GM21717 (cell line): Measurements from ENCODE around the gene BIRC7.

Experiments used
- ATAC-seq: cut with Tn5 transposase; IDR thresholded peaks from one replicate; pipeline ENCODE4 v1.9.1; 2021; ENCODE audit warnings: mild to moderate bottlenecking, moderate library complexity; ENCODE audit not compliant: unreplicated experiment

BIRC7 gene

DNA sequence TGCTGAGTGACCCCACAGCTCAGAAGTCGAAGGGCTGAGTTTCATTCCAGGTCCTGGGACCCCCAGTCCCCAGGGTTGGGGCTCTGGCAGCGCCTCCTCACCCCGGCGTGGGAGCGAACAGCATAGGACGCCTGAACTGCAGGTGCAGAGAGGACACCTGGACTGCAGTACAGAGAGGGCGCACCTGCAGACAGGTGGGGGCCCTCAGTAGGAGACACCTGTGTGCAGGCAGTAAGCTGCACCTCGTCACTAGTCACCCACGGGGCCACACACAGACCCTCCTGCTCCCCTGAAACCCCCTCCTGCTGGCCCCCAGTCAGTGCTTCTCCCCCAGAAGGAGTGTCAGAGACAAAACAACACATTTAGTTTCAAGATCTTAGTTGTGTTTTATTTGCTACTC is 27.1 kb downstream of the BIRC7 start:
- no peak for ATAC-seq

DNA sequence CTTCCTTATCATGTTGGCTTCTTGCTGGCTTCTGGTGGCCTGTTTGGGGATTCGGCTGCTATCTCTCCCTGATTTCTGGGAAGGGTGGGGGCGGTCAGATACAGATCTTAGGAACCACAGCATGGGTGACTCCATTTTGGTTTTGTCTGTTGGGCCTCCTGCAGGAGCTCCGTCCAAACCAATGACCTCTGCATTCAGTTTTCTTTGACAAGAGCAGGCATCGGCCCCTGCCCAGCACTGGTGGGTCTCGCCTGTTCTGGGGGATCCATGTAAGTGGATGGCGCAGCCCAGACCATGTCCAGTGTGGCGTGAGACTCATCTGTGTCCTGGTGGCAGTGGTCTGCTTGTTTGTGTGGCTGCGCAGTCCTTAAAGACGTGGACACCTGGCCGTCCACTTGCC is 28.3 kb downstream of the BIRC7 start:
- no peak for ATAC-seq

GRCh38 chr20:63264519-63264918 is 28.8 kb downstream of the BIRC7 start:
- ATAC-seq = no peak

DNA sequence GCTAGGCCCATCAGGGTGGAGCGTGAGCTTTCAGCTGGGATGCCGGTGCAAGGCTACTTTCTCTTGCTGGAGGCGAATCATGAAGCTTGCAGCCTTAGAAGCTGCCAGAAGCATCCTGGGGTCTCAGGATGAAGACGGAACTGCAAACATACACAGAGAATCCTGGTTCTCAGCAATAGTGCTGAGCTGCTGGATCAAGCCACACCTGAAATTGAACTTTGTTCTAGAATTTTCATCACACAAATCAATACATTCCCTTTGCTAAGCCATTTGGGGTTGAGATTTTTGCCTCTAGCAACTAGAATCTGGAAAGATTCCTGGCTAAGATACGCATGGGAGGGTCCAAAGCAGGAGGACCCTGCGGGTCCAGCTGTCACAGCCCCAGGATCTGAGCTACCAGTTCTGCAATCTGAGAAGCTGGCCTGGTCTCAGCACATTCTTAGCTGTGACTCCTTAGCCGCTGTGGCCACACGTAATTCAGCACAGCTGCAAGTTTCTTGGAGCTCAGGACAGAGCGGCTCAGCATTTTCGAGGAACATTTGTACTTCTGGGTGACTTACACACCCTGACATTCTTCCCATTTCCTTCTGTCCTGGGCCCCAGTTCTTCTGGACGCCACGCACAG is 30.3 kb downstream of the BIRC7 start:
- ATAC-seq = no peak

- ATAC-seq = no peak
These were observed 32.0 kb downstream of the BIRC7 start for GRCh38 chr20:63267691-63268090.

DNA sequence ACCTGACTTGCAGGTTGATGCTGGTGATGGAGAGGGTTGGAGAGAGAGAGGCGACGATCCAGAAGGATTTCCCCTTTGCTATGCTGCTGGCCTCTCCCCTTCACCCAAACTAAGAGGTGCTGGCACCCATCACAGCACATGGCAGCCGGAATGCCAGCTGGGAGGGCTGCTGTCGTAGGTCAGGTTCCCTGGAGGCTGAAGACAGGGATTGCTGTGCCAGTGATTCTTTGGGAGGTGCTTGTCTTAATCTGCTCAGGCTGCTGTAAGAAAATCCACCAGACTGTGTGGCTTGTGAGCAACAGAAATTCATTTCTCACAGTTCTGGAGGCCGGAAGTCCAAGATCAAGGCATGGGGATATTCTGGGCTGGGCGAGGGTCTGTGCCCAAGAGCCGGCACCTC is 32.6 kb downstream of the BIRC7 start:
- no peak for ATAC-seq

- ATAC-seq = no peak
These were observed 33.1 kb downstream of the BIRC7 start for GRCh38 chr20:63268671-63269439.

DNA sequence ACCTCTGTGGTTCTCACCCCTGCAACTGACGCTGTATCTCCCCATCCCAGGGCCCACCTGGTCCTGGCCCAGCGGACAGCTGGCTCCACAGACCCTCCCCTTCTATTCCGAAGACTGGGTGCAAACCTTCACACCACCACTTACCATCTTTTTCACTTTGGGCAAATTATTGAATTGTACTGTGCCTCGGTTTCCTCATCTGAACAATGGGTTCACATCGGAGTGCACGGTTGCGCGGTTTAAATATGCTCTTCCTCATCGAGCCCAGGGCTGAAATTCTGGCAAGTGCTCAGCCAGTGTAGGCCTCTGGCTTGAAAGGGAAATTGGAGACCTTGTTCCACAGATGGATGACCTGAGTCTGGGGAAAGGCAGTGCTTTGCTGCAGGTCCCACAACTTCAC is 34.0 kb downstream of the BIRC7 start:
- no peak for ATAC-seq

GRCh38 chr20:63270606-63271325 is 35.1 kb downstream of the BIRC7 start:
- ATAC-seq = no peak

- ATAC-seq = peak; percentile 68
These were observed 36.7 kb downstream of the BIRC7 start, which contains the start of gene ARFGAP1 for GRCh38 chr20:63272105-63273058. Gene ARFGAP1, plus strand, starts transcription at chr20:63272813. Its CDS starts 2,768 bp downstream, at chr20:63275581.

GRCh38 chr20:63273059-63273579 is 37.4 kb downstream of the BIRC7 start:
- no peak for ATAC-seq

- no peak for ATAC-seq
These were observed 38.1 kb downstream of the BIRC7 start for GRCh38 chr20:63273635-63274380.

- ATAC-seq = no peak
These were observed 38.9 kb downstream of the BIRC7 start for GRCh38 chr20:63274381-63275228.

- no peak for ATAC-seq
These were observed 40.1 kb downstream of the BIRC7 start for GRCh38 chr20:63275825-63276224.

GRCh38 chr20:63276956-63277355 is 41.3 kb downstream of the BIRC7 start:
- ATAC-seq = no peak

DNA sequence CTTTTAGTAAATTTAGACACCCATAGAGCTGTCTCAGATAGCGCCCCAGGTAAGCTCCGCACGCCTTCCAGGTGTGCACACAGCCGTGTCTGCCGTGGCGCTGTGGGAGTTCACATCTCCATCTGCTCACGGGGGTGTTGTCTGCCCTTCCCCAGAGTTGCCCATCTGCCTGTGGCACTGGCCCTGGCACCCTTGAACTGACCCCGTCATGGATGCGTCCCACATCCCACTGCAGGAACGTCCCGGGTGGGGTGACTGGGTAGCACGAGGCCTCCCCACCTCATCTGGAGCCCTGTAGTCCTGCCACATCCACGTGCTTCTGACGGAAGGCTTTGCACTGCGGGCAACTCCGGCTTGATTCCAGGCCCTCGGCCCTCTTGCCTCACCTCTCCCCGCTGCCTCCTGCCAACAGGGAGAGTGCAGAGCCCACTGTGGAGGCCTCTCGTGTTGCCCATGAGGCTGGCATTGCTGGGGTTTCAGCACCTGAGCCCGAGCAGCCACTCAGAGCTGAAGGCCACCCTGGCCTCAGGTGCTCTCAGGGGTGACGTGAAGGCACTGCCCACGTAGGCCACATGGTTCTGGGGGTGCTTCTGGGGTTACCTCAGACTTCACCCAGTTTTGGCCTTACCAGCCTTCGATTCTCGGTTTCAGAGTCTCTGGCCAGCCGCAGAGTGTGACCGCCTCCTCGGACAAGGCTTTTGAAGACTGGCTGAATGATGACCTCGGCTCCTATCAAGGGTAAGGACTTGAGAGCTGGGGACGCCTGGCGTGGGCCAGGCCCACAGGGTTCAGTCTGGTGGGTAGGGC is 42.0 kb downstream of the BIRC7 start:
- no peak for ATAC-seq

DNA sequence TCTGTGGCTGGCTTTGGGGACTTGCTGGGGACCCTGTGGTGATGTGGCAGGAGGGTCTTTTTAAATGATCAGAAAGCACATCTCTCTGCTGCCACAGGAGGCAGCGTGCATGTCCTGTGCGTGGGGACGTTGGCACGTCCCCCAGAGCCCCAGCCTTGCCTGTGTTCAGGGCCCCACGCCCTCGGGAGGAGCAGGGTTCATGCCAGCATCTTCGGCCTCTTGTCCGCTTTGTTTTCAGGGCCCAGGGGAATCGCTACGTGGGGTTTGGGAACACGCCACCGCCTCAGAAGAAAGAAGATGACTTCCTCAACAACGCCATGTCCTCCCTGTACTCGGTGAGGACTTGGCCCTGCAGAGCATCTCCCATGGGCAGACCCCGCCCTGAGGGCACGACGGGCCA is 43.0 kb downstream of the BIRC7 start:
- ATAC-seq = no peak

GRCh38 chr20:63279931-63280330 is 44.2 kb downstream of the BIRC7 start:
- ATAC-seq = no peak
